Vagina (tissue), 2 donors: ENCODE data around the gene TBC1D22A.

Source experiments
- POLR2A ChIP-seq, 2 donors: fragments of 450-650 bp; IDR thresholded peaks; one replicate each; pipeline ENCODE4 v1.6.1; 2017; ENCODE audit warnings: antibody characterized with exemption in 2 of 2, mild to moderate bottlenecking in 2 of 2, moderate library complexity in 2 of 2
- POLR2AphosphoS5 ChIP-seq, 2 donors: sonication (generic); formaldehyde crosslinking; IDR thresholded peaks; one replicate each; pipeline ENCODE4 v1.9.0; 2017; ENCODE audit warnings: antibody characterized with exemption in 2 of 2, mild to moderate bottlenecking in 2 of 2, low read depth in 1 of 2; ENCODE audit not compliant: insufficient read depth in 1 of 2

GRCh38 chr22:47030143-47030661, 267.8 kb downstream of the TBC1D22A start:
- TF ChIP-seq POLR2AphosphoS5 (IDR thresholded peaks at IDR 0.05; ENCODE audit: insufficient read depth in 1 of 2, low read depth in 1 of 2): no peak
- TF ChIP-seq POLR2A (IDR thresholded peaks at IDR 0.05): no peak
